ENCODE data around the gene MFSD6L.

Gene MFSD6L

GRCh38 chr17:8798846-8799569, at the start of gene MFSD6L:
MFSD6L (minus strand) TSS chr17:8799365; CDS start chr17:8799120, 245 bp downstream.
- DNase-seq (ENCODE audit: low spot score in 2 of 2) (peak; percentile 23 to 32), ATAC-seq (ENCODE audit: low read depth) (peak; percentile 97)
- Mint-ChIP-seq H3K9me3 (no peaks in the 10 kb centered on the region), H3K4me3 (no peak within 1 kb of the TSS), H3K36me3 (peaks cover 5% of the 10 kb centered on the region), H3K27me3 (no peaks in the 10 kb centered on the region), H3K4me1 (peaks cover 9% of the 10 kb centered on the region), H3K27ac (no peak within 1 kb of the TSS)

- H3K36me3 Mint-ChIP-seq = peaks cover 3% of the 10 kb centered on the region
- no peak for ATAC-seq (ENCODE audit: low read depth)
- H3K9me3 Mint-ChIP-seq = no peaks in the 10 kb centered on the region
- H3K27ac Mint-ChIP-seq = no peak overlapping the region
- H3K4me3 Mint-ChIP-seq = no peak overlapping the region
- no peak for DNase-seq (ENCODE audit: low spot score in 2 of 2)
- no peaks in the 10 kb centered on the region for H3K27me3 Mint-ChIP-seq
- peaks cover 20% of the 10 kb centered on the region for H3K4me1 Mint-ChIP-seq
Observed at GRCh38 chr17:8847891-8848290, 48.7 kb upstream of the MFSD6L start.

DNA sequence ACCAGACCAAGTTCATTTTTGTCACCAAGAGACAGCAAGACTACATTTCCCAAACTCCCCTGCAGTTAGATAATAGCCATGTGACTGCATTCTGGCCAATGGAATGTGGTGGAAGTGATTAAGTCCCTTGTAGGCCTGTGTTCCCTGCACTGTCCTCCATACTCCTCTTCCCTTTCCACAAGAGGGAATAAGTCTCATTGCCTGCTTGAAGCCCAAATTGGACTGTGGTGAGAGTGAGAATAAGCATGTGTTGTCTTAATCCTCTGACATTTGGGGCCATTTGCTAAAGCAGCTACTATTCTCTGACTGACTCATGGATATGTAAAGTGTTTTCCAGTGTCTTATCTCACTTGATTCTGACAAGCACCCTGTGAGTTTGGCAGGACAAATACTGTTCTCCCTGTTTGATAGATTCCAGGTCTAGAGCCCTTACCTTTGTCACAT, 47.6 kb upstream of the MFSD6L start:
- ATAC-seq (ENCODE audit: low read depth) (no peak), DNase-seq (ENCODE audit: low spot score in 2 of 2) (no peak)
- Mint-ChIP-seq H3K27ac (no peak overlapping the region), H3K27me3 (no peaks in the 10 kb centered on the region), H3K4me1 (peaks cover 22% of the 10 kb centered on the region), H3K9me3 (no peaks in the 10 kb centered on the region), H3K36me3 (peaks cover 3% of the 10 kb centered on the region), H3K4me3 (no peak overlapping the region)

GRCh38 chr17:8844229-8845218, 45.4 kb upstream of the MFSD6L start:
- ATAC-seq (ENCODE audit: low read depth) = no peak
- Mint-ChIP-seq H3K27ac (no peak overlapping the region), H3K9me3 (no peaks in the 10 kb centered on the region), H3K4me3 (no peak overlapping the region), H3K27me3 (no peaks in the 10 kb centered on the region), H3K4me1 (peaks cover 14% of the 10 kb centered on the region), H3K36me3 (peaks cover 3% of the 10 kb centered on the region)
- no peak for DNase-seq (ENCODE audit: low spot score in 2 of 2)

DNA sequence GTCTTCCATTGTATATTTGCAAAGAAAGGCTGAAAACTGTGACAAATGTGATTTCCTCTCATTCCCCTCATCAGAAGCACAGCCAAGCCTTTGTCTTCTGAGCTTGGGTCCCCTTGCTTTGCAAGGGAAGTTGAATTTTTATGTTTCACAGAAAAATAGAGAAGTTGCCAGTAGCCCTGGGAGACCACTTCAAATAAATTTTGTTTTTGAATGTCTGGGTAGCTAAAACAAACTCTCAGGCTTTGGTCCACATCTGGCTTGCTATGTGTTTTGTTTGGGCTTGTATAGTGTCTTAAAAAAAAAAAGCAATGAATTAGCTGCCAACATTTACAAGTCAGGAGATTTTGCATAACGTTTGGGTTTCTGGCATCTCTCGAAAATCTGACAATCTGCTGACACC, 44.2 kb upstream of the MFSD6L start:
- Mint-ChIP-seq H3K9me3 (no peaks in the 10 kb centered on the region), H3K4me1 (peaks cover 11% of the 10 kb centered on the region), H3K36me3 (peaks cover 4% of the 10 kb centered on the region), H3K27ac (peak overlapping the region; percentile 74), H3K27me3 (no peaks in the 10 kb centered on the region), H3K4me3 (peak overlapping the region; percentile 16)
- ATAC-seq (ENCODE audit: low read depth) (peak; percentile 93), DNase-seq (ENCODE audit: low spot score in 2 of 2) (no peak)

DNA sequence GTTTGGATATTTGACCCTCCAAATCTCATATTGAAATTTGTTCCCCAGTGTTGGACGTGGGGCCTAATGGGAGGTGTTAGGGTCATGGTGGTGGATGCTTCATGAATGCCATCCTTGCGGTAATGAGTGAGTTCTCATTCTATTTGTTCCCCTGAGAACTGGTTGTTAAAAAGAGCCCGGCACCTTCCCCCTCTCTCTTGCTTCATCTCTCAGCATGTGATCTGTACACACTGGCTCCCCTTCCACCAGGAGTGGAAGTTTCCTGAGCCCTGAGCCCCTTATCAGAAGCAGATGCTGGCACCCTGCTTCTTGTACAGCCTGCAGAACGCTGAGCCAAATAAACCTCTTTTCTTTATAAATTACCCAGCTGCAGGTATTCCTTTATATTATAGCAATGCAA, 42.7 kb upstream of the MFSD6L start:
- DNase-seq (ENCODE audit: low spot score in 2 of 2) = no peak
- Mint-ChIP-seq H3K4me3 (no peak overlapping the region), H3K36me3 (peaks cover 12% of the 10 kb centered on the region), H3K27ac (peak overlapping the region; percentile 36), H3K27me3 (no peaks in the 10 kb centered on the region), H3K4me1 (peaks cover 11% of the 10 kb centered on the region), H3K9me3 (no peaks in the 10 kb centered on the region)
- no peak for ATAC-seq (ENCODE audit: low read depth)

DNA sequence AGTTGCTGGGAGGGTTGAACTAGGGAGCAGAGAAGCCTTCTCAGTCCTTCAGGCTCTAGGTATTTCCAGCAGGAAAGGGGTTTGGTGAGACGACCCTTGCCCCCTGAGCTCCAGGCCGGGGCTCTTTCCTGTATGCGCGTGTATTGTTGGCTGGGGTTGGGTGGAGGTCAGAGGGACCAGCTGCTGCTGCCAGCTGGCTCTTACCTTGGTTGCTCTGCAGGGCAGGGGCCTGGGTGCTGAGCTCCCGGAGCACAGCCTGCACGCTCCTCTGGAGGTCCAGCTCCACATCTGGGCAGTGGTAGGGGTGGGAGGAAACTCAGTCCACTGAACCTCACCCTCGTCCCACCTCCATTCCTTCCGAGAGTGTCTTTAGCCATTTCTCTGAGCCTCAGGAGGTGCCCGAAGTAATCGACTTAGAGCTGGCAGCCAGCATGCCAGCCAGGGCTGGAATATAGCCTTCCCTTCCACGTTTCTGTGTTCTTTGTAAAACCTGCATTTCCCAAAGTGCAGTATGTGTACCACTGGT, 40.3 kb upstream of the MFSD6L start:
- Mint-ChIP-seq H3K4me3 (no peak overlapping the region), H3K36me3 (peaks cover 21% of the 10 kb centered on the region), H3K9me3 (no peaks in the 10 kb centered on the region), H3K27ac (no peak overlapping the region), H3K27me3 (no peaks in the 10 kb centered on the region), H3K4me1 (peaks cover 11% of the 10 kb centered on the region)
- DNase-seq (ENCODE audit: low spot score in 2 of 2) (no peak), ATAC-seq (ENCODE audit: low read depth) (no peak)

GRCh38 chr17:8838551-8839095, 39.5 kb upstream of the MFSD6L start:
- peaks cover 8% of the 10 kb centered on the region for H3K4me1 Mint-ChIP-seq
- ATAC-seq (ENCODE audit: low read depth) = no peak
- H3K36me3 Mint-ChIP-seq = peaks cover 23% of the 10 kb centered on the region
- DNase-seq (ENCODE audit: low spot score in 2 of 2) = no peak
- no peaks in the 10 kb centered on the region for H3K27me3 Mint-ChIP-seq
- no peak overlapping the region for H3K27ac Mint-ChIP-seq
- no peak overlapping the region for H3K4me3 Mint-ChIP-seq
- H3K9me3 Mint-ChIP-seq = no peaks in the 10 kb centered on the region

DNA sequence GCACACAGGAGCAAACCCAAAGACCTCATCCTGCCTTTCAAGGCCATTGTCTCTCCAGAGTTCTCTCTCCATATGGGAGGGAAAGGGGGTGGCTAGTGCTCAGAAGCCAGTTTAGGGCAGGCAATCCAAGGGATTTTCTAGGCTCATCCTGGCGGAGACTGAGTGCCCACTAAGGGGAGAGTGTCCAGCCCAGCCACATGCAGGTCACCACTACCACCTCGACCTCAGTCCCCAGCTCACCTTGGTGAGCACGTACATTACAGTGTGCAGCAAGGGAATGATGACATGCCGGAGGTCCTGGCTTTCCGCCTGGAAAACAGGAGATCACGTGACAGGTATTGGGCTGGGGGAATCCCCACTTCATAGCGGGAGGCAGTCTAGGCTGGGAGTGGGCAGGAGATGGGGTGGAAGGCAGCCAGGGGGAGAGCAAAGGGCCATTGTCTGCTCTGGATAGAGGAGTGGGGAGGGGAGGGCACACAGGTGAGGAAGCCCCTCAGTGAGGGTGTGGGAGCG, 38.5 kb upstream of the MFSD6L start:
- H3K9me3 Mint-ChIP-seq = no peaks in the 10 kb centered on the region
- H3K27ac Mint-ChIP-seq = peak overlapping the region; percentile 33
- ATAC-seq (ENCODE audit: low read depth) (no peak), DNase-seq (ENCODE audit: low spot score in 2 of 2) (no peak)
- peaks cover 23% of the 10 kb centered on the region for H3K36me3 Mint-ChIP-seq
- no peaks in the 10 kb centered on the region for H3K27me3 Mint-ChIP-seq
- H3K4me3 Mint-ChIP-seq = no peak overlapping the region
- peaks cover 4% of the 10 kb centered on the region for H3K4me1 Mint-ChIP-seq

DNA sequence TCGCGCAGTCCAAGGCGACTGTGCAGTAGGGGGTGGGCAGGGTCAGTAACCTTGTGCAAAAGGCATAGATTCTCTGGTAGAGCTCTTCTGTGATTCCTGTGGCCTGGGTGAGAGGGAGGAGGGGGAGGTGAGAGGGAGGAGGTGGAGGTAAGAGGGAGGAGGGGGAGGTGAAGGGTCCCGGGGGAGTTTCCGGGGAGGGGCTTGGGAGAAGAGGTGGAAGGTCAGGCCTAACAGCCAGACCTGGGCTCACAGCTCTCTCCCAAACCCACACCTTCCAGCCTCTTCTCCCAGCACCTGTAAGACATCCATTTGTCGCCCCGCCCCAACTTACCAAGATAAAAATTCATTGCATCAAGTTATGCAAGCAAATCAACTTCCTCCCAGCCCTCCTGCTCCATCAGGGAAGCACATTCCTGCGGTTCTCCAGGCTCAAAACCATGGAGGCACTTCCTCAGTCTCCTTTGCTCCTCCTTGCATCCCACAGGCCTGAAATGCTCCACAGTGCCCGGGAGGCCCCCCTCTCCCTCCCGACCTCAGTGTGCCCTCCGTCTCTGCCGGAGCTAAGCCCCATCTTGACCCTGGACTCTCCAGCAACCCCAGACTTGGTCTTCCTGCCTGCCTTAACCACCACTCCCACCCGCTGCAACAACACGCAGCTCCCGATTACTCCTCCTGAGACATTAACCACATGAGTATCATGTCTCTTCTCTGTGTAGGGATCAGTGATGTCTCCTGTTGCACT, 37.8 kb upstream of the MFSD6L start:
- Mint-ChIP-seq H3K27ac (peak overlapping the region; percentile 33), H3K9me3 (no peaks in the 10 kb centered on the region), H3K4me3 (no peak overlapping the region), H3K27me3 (no peaks in the 10 kb centered on the region), H3K4me1 (no peaks in the 10 kb centered on the region), H3K36me3 (peaks cover 23% of the 10 kb centered on the region)
- peak in 1 of 2 donors; percentile 6 for DNase-seq (ENCODE audit: low spot score in 2 of 2)
- no peak for ATAC-seq (ENCODE audit: low read depth)

- Mint-ChIP-seq H3K4me1 (no peaks in the 10 kb centered on the region), H3K27me3 (no peaks in the 10 kb centered on the region), H3K27ac (no peak overlapping the region), H3K9me3 (no peaks in the 10 kb centered on the region), H3K36me3 (peaks cover 23% of the 10 kb centered on the region), H3K4me3 (no peak overlapping the region)
- DNase-seq (ENCODE audit: low spot score in 2 of 2) (no peak), ATAC-seq (ENCODE audit: low read depth) (no peak)
Observed at GRCh38 chr17:8835631-8836364, 36.6 kb upstream of the MFSD6L start.

- no peak overlapping the region for H3K4me3 Mint-ChIP-seq
- no peak for ATAC-seq (ENCODE audit: low read depth)
- no peaks in the 10 kb centered on the region for H3K4me1 Mint-ChIP-seq
- H3K36me3 Mint-ChIP-seq = peaks cover 23% of the 10 kb centered on the region
- DNase-seq (ENCODE audit: low spot score in 2 of 2) = no peak
- no peaks in the 10 kb centered on the region for H3K27me3 Mint-ChIP-seq
- H3K9me3 Mint-ChIP-seq = no peaks in the 10 kb centered on the region
- no peak overlapping the region for H3K27ac Mint-ChIP-seq
Observed at GRCh38 chr17:8835106-8835505, 35.9 kb upstream of the MFSD6L start.

All from memory B cell (primary cell).